CD4-positive, alpha-beta T cell (primary cell): ENCODE measurements around the gene PARP1. TPM values are rescaled to one million over a fixed set of nuclear protein-coding genes. Genes with fewer than 3 reads are reported as not detected.
A peak's percentile ranks its signal among the peaks of the same experiment; 100 is the strongest.

Source experiments
- ATAC-seq: fragments of 200-7000 bp; cut with Tn5 transposase; one replicate; pipeline ENCODE4 v1.10.0; 2022; ENCODE audit warnings: mild to moderate bottlenecking; ENCODE audit not compliant: poor library complexity
- CTCF ChIA-PET: fragments of 350-600 bp; sonication (Branson Sonifier 250); formaldehyde crosslinking; loops from one replicate; lab custom pipeline; 2021; ENCODE audit warnings: antibody characterized with exemption, inconsistent platforms; lab: Charles Lee
- POLR2A ChIA-PET: fragments of 350-600 bp; sonication (Branson Sonifier 250); formaldehyde crosslinking; loops from one replicate; lab custom pipeline; 2021; ENCODE audit warnings: antibody characterized with exemption, inconsistent platforms; lab: Charles Lee
- DNase-seq, 14 experiments: peaks; one replicate each; pipeline ENCODE4 v3.0.0-alpha.2; 2013 to 2020; ENCODE audit warnings: mixed read lengths in 2 of 14
- H3K27ac ChIP-seq, 2 donors: one replicate each; pipeline versions ENCODE4 v1.5.1 to v1.7.0; 2013; ENCODE audit warnings: low read length in 2 of 2, low read depth in 1 of 2, mild to moderate bottlenecking in 1 of 2
- H3K27me3 ChIP-seq, 2 experiments: 1 replicate in 1 of 2; 2 replicates in 1 of 2; pipeline versions ENCODE4 v1.6.1 to v1.7.0; 2013; ENCODE audit warnings: low read length in 2 of 2, control low read depth in 1 of 2, mild to moderate bottlenecking in 1 of 2, moderate library complexity in 1 of 2; ENCODE audit not compliant: insufficient read depth in 2 of 2, control insufficient read depth in 1 of 2
- H3K36me3 ChIP-seq: one replicate; pipeline ENCODE4 v1.6.1; 2013; ENCODE audit warnings: low read length, control low read depth; ENCODE audit not compliant: insufficient read depth
- H3K4me1 ChIP-seq: one replicate; pipeline ENCODE4 v1.6.1; 2013; ENCODE audit warnings: low read length, control low read depth; ENCODE audit not compliant: insufficient read depth
- H3K4me3 ChIP-seq: one replicate; pipeline ENCODE4 v1.5.1; 2013; ENCODE audit warnings: mild to moderate bottlenecking, low read length, moderate library complexity
- H3K9me3 ChIP-seq, 2 experiments: 1 replicate in 1 of 2; 2 replicates in 1 of 2; pipeline versions ENCODE4 v1.6.1 to v1.7.0; 2013; ENCODE audit warnings: low read length in 2 of 2, mild to moderate bottlenecking in 2 of 2, control low read depth in 1 of 2, moderate library complexity in 1 of 2; ENCODE audit not compliant: control insufficient read depth in 1 of 2, insufficient read depth in 1 of 2
- H3K27ac Mint-ChIP-seq: one replicate; pipeline ENCODE4 v1.8.0; 2020; ENCODE audit warnings: mixed read lengths
- H3K27me3 Mint-ChIP-seq: one replicate; pipeline ENCODE4 v1.8.0; 2021; ENCODE audit warnings: mixed read lengths
- H3K36me3 Mint-ChIP-seq: one replicate; pipeline ENCODE4 v1.8.0; 2021; ENCODE audit warnings: low read depth, mixed read lengths
- H3K4me1 Mint-ChIP-seq: one replicate; pipeline ENCODE4 v1.8.0; 2021; ENCODE audit warnings: low read depth, mixed read lengths
- H3K4me3 Mint-ChIP-seq: one replicate; pipeline ENCODE4 v1.8.0; 2020; ENCODE audit warnings: mild to moderate bottlenecking, mixed read lengths
- H3K9me3 Mint-ChIP-seq: one replicate; pipeline ENCODE4 v1.8.0; 2020; ENCODE audit warnings: mixed read lengths
- CTCF ChIP-seq: fragments of 200-600 bp; IDR thresholded peaks from one replicate; pipeline ENCODE4 v1.8.0; 2022; ENCODE audit warnings: antibody characterized with exemption, mild to moderate bottlenecking
- intact Hi-C, 2 experiments: fragments of 100-400 bp; cut with DNase I in 1 of 2; cut with micrococcal nuclease in 1 of 2; formaldehyde crosslinking; loops; one replicate each; pipeline versions ENCODE4 v1.15.1 to v1.9.0; 2023 to 2025; cut with DNase I, micrococcal nuclease
- total RNA-seq, 174 experiments: library from RNA in 2 of 174; stranded (reverse) in 2 of 174; gene quantifications; one replicate each; pipeline ENCODE4 v1.2.3 and lab custom pipeline; 2021 to 2026

PARP1 gene
- total RNA-seq, 2 experiments from 2014 or later: 59.3 to 63.6 TPM

GRCh38 chr1:226337276-226337875, 70.5 kb downstream of the PARP1 start:
- Mint-ChIP-seq H3K4me1 (peaks cover 6% of the 10 kb centered on the region), H3K27ac (no peak overlapping the region), H3K36me3 (peaks cover 5% of the 10 kb centered on the region), H3K27me3 (peaks cover 8% of the 10 kb centered on the region), H3K9me3 (peaks cover 3% of the 10 kb centered on the region), H3K4me3 (no peak overlapping the region)
- intact Hi-C loops: no loop called here
- H3K4me3 ChIP-seq: no peak overlapping the region
- POLR2A ChIA-PET: no interaction called here
- CTCF ChIA-PET: no interaction called here
- no peak overlapping the region for H3K27ac ChIP-seq
- H3K9me3 ChIP-seq: peaks cover 0 to 7% of the 10 kb centered on the region in 2 experiments
- H3K36me3 ChIP-seq: no peaks in the 10 kb centered on the region
- no peak for DNase-seq
- ATAC-seq: no peak
- peaks cover 4% of the 10 kb centered on the region for H3K4me1 ChIP-seq
- no peak for TF ChIP-seq CTCF
- no peaks in the 10 kb centered on the region for H3K27me3 ChIP-seq

- H3K4me3 ChIP-seq: no peak overlapping the region
- intact Hi-C loops: loop anchor here in 1 of 2 experiments (2.0 kb wide), 1 partner anchor 211 kb away; no protein-coding TSS in a partner anchor
- Mint-ChIP-seq H3K27ac (no peak overlapping the region), H3K4me3 (no peak overlapping the region), H3K4me1 (peaks cover 6% of the 10 kb centered on the region), H3K9me3 (peaks cover 2% of the 10 kb centered on the region), H3K27me3 (peaks cover 6% of the 10 kb centered on the region), H3K36me3 (peaks cover 4% of the 10 kb centered on the region)
- no peak for TF ChIP-seq CTCF
- POLR2A ChIA-PET: no interaction called here
- H3K4me1 ChIP-seq: peaks cover 4% of the 10 kb centered on the region
- no peaks in the 10 kb centered on the region for H3K36me3 ChIP-seq
- no peak overlapping the region for H3K27ac ChIP-seq
- DNase-seq (no peak), ATAC-seq (no peak)
- CTCF ChIA-PET: no interaction called here
- no peaks in the 10 kb centered on the region for H3K9me3 ChIP-seq
- H3K27me3 ChIP-seq: no peaks in the 10 kb centered on the region
Measured at GRCh38 chr1:226335661-226336060, 72.2 kb downstream of the PARP1 start.

GRCh38 chr1:226332947-226333346, 74.9 kb downstream of the PARP1 start:
- no peaks in the 10 kb centered on the region for H3K27me3 ChIP-seq
- ChIA-PET POLR2A (interaction anchor here (0.7 to 2.4 kb wide), 5 partner anchors 24 to 333 kb away, joined by 3 to 8 read pairs (median 3); partner anchors contain the start of genes LIN9 and SDE2), CTCF (interaction anchor here (0.6 to 2.3 kb wide), 11 partner anchors 9 to 453 kb away, joined by 3 to 20 read pairs (median 4); partner anchors contain the start of genes LIN9 and PARP1)
- H3K27ac Mint-ChIP-seq: no peak overlapping the region
- H3K9me3 ChIP-seq: no peaks in the 10 kb centered on the region
- no peaks in the 10 kb centered on the region for H3K27me3 Mint-ChIP-seq
- H3K4me1 Mint-ChIP-seq: peaks cover 6% of the 10 kb centered on the region
- no peak for TF ChIP-seq CTCF
- peak overlapping the region; percentile 13 for H3K4me3 ChIP-seq
- DNase-seq: peak in 2 of 14 experiments; percentile 11 to 23
- H3K9me3 Mint-ChIP-seq: no peaks in the 10 kb centered on the region
- H3K4me3 Mint-ChIP-seq: peak overlapping the region; percentile 26
- no peak overlapping the region for H3K27ac ChIP-seq
- peaks cover 4% of the 10 kb centered on the region for H3K4me1 ChIP-seq
- peak; percentile 35 for ATAC-seq
- no peaks in the 10 kb centered on the region for H3K36me3 Mint-ChIP-seq
- H3K36me3 ChIP-seq: no peaks in the 10 kb centered on the region
- intact Hi-C loops: loop anchor here (1.0 to 5.0 kb wide), 2 partner anchors 136 to 208 kb away; no protein-coding TSS in a partner anchor
